Subcutaneous abdominal adipose tissue (tissue), 5 donors: ENCODE data around the gene CPED1.
"Not testable (repeated sequence)": the region's sequence is repeated elsewhere in the genome, so short reads cannot be mapped to it uniquely, and the experiment has no call there.

Experiments used
- H3K27ac ChIP-seq: one replicate; pipeline ENCODE4 v1.7.0; 2013; ENCODE audit warnings: low read depth, mild to moderate bottlenecking, inconsistent platforms, low read length, moderate library complexity
- H3K27me3 ChIP-seq, 5 donors: one replicate each; pipeline ENCODE4 v1.7.0; 2013; ENCODE audit warnings: low read length in 5 of 5, inconsistent platforms in 1 of 5; ENCODE audit not compliant: control insufficient read depth in 5 of 5, insufficient read depth in 4 of 5
- H3K36me3 ChIP-seq, 5 donors: one replicate each; pipeline ENCODE4 v1.7.0; 2013; ENCODE audit warnings: low read length in 5 of 5; ENCODE audit not compliant: control insufficient read depth in 5 of 5, insufficient read depth in 5 of 5
- H3K4me1 ChIP-seq, 5 donors: one replicate each; pipeline ENCODE4 v1.7.0; 2013; ENCODE audit warnings: low read length in 5 of 5, mild to moderate bottlenecking in 3 of 5, moderate library complexity in 1 of 5; ENCODE audit not compliant: control insufficient read depth in 5 of 5, insufficient read depth in 5 of 5
- H3K4me3 ChIP-seq, 5 donors: one replicate each; pipeline ENCODE4 v1.7.0; 2013; ENCODE audit warnings: low read length in 5 of 5, low read depth in 1 of 5
- H3K9ac ChIP-seq, 5 donors: one replicate each; pipeline ENCODE4 v1.7.0; 2013; ENCODE audit warnings: low read length in 5 of 5, mild to moderate bottlenecking in 4 of 5, moderate library complexity in 3 of 5
- H3K9me3 ChIP-seq, 5 donors: one replicate each; pipeline ENCODE4 v1.7.0; 2013; ENCODE audit warnings: low read length in 5 of 5; ENCODE audit not compliant: control insufficient read depth in 5 of 5
- donor health status: healthy.
- donor health status: healthy.
- donor health status: healthy.
- donor health status: healthy.
- donor health status: healthy.

The CPED1 gene

DNA sequence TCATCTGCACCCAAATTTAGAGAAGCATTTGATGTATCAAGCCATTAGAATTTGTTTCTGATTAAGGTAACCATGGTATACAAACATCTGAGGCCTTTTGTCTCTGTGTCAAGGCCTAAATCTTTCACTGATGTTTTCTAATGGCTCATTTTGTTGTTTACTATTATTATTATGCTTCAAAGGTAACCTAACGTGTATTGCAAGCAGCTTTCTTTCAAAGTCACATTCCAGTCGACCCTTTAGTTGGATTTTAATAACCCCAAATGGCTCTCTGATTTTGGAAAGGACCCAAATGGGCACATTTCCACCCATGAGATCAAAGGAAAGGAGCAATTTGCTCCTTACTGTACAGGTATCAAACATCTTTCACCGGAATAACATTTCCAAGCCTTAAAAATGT, 293.6 kb downstream of the CPED1 start:
- Histone ChIP-seq H3K27me3 (no peaks in the 10 kb centered on the region), H3K36me3 (peaks cover 14 to 63% (median 32%) of the 10 kb centered on the region in 5 donors), H3K27ac (no peak overlapping the region), H3K9ac (no peak overlapping the region), H3K4me1 (peaks cover 0 to 9% (median 3%) of the 10 kb centered on the region in 5 donors), H3K4me3 (no peak overlapping the region), H3K9me3 (peaks cover 0 to 5% (median 3%) of the 10 kb centered on the region in 5 donors)

GRCh38 chr7:121285066-121285667, 296.7 kb downstream of the CPED1 start:
- peaks cover 0 to 9% (median 3%) of the 10 kb centered on the region in 5 donors for H3K4me1 ChIP-seq
- H3K9me3 ChIP-seq: peaks cover 0 to 9% (median 4%) of the 10 kb centered on the region in 5 donors
- H3K27me3 ChIP-seq: no peaks in the 10 kb centered on the region
- H3K36me3 ChIP-seq: peaks cover 9 to 57% (median 27%) of the 10 kb centered on the region in 5 donors
- no peak overlapping the region for H3K4me3 ChIP-seq
- no peak overlapping the region for H3K9ac ChIP-seq
- H3K27ac ChIP-seq: no peak overlapping the region

DNA sequence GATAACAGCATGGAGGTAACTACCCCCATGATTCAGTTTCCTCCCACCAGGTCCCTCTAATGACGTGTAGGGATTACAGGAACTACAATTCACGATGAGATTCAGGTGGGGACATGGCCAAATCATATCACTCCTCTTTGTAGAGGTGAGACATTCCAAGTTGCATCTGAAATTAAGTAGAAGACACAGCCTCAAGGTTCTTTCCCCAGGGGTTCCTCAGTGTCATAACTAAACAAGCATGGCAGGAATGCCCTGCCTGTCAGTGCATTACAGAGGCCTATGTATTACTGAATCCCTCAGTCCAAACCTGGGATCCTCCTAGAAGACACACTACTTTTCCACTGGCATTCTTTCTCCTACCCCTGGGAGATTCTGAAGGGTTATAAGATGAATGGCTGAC, 297.7 kb downstream of the CPED1 start:
- H3K4me3 ChIP-seq: no peak overlapping the region
- peaks cover 3 to 47% (median 21%) of the 10 kb centered on the region in 5 donors for H3K36me3 ChIP-seq
- no peaks in the 10 kb centered on the region for H3K27me3 ChIP-seq
- no peak overlapping the region for H3K27ac ChIP-seq
- H3K9ac ChIP-seq: no peak overlapping the region
- peaks cover 0 to 9% (median 3%) of the 10 kb centered on the region in 5 donors for H3K4me1 ChIP-seq
- peaks cover 0 to 9% (median 4%) of the 10 kb centered on the region in 5 donors for H3K9me3 ChIP-seq

GRCh38 chr7:121286742-121287734, 298.5 kb downstream of the CPED1 start:
- peaks cover 0 to 9% (median 3%) of the 10 kb centered on the region in 5 donors for H3K4me1 ChIP-seq
- H3K9me3 ChIP-seq: peaks cover 0 to 9% (median 4%) of the 10 kb centered on the region in 5 donors
- no peak overlapping the region for H3K4me3 ChIP-seq
- no peak overlapping the region for H3K9ac ChIP-seq
- H3K27ac ChIP-seq: no peak overlapping the region
- peaks cover 3 to 44% (median 15%) of the 10 kb centered on the region in 5 donors for H3K36me3 ChIP-seq
- no peaks in the 10 kb centered on the region for H3K27me3 ChIP-seq

DNA sequence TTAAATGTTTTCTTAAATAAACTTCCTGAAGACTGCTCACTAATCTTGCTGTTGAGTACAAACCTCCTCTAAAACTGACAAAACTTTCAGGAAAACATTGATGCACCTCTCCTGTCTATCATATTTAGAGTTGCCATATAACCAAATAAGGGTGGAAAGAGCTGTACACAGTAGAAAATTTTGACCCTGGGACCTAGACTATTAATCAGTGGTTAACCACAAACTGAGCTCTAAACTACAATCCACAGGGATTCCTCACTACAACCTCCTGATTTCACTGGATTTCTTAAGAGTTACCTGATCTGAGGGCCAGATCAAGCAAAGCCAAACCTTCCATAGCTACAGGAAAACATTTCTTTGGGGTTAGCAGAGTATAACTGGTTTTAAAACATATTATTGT, 300.4 kb downstream of the CPED1 start:
- no peak overlapping the region for H3K27ac ChIP-seq

GRCh38 chr7:121289930-121290329, 301.4 kb downstream of the CPED1 start:
- H3K4me1 ChIP-seq, H3K27me3 ChIP-seq, H3K4me3 ChIP-seq, H3K27ac ChIP-seq, H3K9ac ChIP-seq, H3K9me3 ChIP-seq: not testable (repeated sequence)
- peaks cover 0 to 32% (median 9%) of the 10 kb centered on the region in 5 donors for H3K36me3 ChIP-seq

More for the DNA sequence above, 300.4 kb downstream of the CPED1 start:
- no peak overlapping the region for H3K9ac ChIP-seq
- peaks cover 0 to 9% (median 3%) of the 10 kb centered on the region in 5 donors for H3K4me1 ChIP-seq
- peaks cover 0 to 40% (median 9%) of the 10 kb centered on the region in 5 donors for H3K36me3 ChIP-seq
- H3K9me3 ChIP-seq: peaks cover 0 to 9% (median 3%) of the 10 kb centered on the region in 5 donors
- H3K4me3 ChIP-seq: no peak overlapping the region
- no peaks in the 10 kb centered on the region for H3K27me3 ChIP-seq

GRCh38 chr7:121294448-121294992, 306.0 kb downstream of the CPED1 start:
- Histone ChIP-seq H3K9ac (no peak overlapping the region), H3K27me3 (no peaks in the 10 kb centered on the region), H3K27ac (no peak overlapping the region), H3K4me3 (no peak overlapping the region), H3K4me1 (no peaks in the 10 kb centered on the region), H3K9me3 (peaks cover 0 to 4% (median 0%) of the 10 kb centered on the region in 5 donors), H3K36me3 (peaks cover 7 to 27% (median 13%) of the 10 kb centered on the region in 5 donors)

DNA sequence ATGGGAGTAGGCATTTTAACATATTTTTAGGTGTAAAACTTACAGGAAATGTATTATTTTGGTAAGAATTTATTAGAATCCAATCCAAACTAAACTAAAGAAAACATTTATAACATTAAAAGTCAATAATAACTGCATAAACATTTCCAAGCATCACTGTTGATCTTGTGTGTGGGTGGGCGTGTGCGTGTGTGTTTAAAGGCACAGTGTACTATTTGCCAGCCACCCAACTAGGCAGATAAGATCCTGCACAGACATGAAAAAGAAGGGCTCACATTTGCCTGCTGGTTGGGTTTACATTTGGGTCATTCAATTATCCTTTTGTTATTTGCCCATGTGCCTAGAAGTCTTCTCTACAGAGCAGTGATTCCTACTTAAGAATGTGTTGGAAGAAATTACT, 309.3 kb downstream of the CPED1 start:
- Histone ChIP-seq H3K36me3 (peaks cover 7 to 19% (median 13%) of the 10 kb centered on the region in 5 donors), H3K9me3 (no peaks in the 10 kb centered on the region), H3K4me3 (no peak overlapping the region), H3K9ac (no peak overlapping the region), H3K27me3 (no peaks in the 10 kb centered on the region), H3K4me1 (no peaks in the 10 kb centered on the region), H3K27ac (no peak overlapping the region)

DNA sequence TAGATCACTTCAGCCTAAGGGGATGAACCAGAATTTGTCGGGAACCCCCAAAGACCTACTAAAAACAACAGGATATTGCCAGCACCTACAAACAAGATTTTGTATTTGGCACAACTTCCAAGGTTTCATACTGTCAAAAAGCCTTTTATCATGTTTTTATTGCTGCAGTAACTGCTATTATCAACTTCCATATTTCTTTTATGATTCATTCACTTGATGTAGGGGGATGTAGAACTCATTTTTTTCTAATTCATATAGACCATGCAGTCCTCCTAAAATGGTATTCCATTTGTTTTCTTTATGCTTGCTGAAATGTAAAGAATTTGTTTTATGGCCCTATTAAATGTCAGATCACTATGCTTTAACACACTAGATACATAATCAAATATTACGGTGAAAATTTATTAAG, 310.3 kb downstream of the CPED1 start:
- Histone ChIP-seq H3K27ac (no peak overlapping the region), H3K27me3 (no peaks in the 10 kb centered on the region), H3K9ac (no peak overlapping the region), H3K4me1 (no peaks in the 10 kb centered on the region), H3K4me3 (no peak overlapping the region), H3K9me3 (no peaks in the 10 kb centered on the region), H3K36me3 (peaks cover 7 to 13% (median 11%) of the 10 kb centered on the region in 5 donors)
